IPS-NIHi7 (cell line): Measurements from ENCODE around the gene SLC39A13.

Source experiments
- DNase-seq: peaks from one replicate; pipeline ENCODE4 v3.0.0; 2012; ENCODE audit warnings: mixed read lengths; ENCODE audit errors: extremely low spot score

SLC39A13 gene

DNA sequence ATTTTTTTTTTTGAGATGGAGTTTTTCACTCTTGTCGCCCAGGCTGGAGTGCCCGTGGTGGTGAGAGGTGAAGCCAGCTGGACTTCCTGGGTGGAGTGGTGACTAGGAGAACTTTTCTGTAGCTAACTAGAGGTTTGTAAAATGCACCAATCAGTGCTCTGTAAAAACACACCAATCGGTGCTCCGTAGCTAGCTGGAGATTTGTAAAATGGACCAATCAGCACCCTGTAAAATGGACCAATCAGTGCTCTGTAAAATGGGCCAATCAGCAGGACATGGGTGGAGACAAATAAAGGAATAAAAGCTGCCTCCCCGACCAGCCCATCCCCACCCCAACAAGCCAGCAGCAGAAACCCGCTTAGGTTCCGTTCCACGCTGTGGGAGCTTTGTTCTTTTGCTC, 45.0 kb downstream of the SLC39A13 start:
- no peak for DNase-seq

DNA sequence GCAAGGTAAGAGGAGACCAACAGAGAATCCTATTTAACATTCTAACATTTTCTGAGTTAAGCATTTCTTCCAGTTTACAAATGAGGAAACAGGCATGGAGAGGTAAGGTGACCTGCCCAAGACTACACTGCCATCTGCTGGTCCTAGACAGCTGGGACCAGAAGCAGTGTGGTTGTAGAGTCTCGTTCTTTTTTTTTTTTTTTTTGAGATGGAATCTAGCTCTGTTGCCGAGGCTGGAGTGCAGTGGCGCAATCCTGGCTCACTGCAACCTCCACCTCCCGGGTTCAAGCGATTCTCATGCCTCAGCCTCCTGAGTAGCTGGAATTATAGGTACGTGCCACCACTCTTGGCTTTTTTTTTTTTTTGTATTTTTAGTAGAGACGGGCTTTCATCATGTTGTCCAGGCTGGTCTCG, 45.9 kb downstream of the SLC39A13 start:
- DNase-seq = peak; percentile 80

DNA sequence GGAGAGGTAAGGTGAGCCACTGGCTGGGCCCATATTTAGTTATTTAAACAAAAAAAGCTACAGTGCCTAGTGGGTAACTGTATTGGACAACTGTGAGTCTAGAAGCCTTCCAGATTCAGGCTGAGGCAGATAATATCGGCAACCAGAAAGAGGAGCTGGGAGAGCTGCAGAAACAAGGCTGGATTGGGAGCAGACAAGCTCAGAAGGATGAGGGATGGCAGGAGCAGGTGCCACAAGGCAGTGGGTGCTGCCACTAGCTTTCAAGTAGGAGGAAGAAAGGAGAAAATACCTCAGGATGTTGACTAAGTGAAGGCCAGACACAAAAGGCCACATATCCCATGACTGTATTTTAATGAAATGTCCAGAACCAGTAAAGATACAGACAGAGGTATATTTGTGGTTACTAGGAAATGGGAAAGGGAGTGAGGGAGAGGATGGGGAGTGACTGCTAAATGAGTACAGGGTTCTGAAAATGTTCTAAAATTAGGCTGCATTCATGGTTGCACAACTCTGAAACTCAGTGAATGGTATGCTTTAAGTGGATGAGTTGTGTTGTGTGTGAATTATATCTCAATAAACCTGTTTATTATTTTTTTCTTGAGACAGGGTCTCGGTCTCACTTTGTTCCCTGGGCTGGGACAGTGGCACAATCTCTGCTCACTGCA, 52.3 kb downstream of the SLC39A13 start:
- no peak for DNase-seq

DNA sequence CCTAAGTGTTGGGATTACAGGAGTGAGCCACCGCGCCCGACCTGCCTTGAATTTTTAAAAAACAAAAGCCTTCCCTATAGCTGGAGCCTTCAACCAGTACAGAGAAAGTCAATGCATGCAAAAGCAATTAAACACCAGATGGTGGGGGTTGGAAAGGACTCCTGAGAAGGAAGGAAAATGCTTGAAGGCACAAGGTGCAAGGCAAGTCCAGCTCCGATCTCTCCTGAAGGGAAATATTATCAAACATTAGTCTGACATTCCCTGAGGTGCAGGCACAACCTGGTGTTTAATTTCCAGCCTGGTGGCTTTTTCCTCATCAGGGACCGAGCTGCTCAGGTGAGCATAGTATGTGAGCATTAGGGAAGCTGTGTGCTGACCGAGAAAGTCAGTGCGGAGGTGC, 53.5 kb downstream of the SLC39A13 start:
- DNase-seq = no peak

DNA sequence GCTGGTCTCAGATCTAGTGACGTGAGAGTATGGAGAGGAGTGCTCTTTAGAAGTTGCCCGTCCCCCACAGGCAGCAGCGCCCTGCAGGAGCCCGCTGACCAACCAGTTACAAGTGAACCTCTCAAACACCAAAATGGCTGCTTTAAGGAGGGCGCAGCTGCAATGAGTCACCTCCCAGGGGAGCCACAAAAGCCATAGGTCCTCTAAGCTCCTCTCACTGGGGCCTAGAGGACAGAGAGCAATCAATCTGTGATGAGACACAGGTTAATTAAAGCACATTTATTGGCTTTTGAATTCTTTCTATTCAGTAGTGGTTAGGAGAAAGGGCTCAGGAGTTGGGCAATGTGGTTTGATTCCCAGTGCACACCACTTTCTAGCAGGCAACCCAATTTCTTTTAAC, 56.1 kb downstream of the SLC39A13 start:
- no peak for DNase-seq
